ENCODE data around the gene MYL6. TPM values are rescaled to one million over a fixed set of nuclear protein-coding genes. Genes with fewer than 3 reads are reported as not detected.
A peak's percentile ranks its signal among the peaks of the same experiment; 100 is the strongest.
"Not testable (repeated sequence)": the region's sequence is repeated elsewhere in the genome, so short reads cannot be mapped to it uniquely, and the experiment has no call there.

The MYL6 gene
- 2,133 TPM for total RNA-seq
- 7,162 TPM for polyA plus RNA-seq

DNA sequence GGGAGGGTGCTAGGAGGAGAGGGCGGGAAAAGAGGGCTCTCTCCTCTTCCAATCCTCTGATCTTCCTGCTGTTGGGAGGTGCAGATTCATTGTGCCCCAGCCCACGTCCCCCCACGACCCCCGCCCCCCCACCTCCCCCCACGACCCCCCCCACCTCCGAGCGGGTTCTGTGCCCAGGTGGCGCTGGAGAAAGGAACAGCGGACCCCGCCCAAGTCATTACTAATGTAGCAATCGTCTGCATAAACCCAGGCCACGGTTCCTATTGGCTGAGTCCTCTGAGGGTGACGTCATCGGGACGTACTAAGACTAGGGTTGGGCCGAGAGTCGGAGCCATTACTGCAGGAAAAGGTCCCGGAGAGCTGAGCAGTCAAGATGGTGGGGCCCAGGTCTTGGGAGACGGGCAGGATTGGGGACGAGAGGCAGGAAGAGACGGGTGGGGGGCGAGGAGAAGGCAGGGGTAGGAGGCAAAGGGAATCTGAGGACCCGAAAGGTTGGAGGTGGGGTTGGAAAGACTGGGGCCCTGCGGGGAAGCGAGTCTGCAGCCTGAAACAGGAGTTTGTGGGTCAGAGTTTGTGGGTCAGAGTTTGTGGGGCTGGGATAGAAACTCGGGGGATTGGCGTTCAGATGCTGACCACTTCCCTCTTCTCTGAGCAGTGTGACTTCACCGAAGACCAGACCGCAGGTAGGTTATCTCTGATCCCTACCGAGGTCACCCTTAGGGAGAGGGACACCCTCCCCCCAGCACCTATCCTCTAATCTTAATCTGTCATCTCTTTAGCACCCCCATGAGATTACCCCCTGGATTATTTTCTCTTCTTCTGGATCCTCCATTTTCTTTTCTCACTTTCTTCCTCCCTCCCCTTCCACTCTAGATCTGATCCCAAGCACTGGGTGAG is at the start of gene MYL6:
Gene MYL6 (plus strand): TSS at position 331 of the 897 bp plus-strand sequence. CDS start 43 bp downstream, at position 374.
- Histone ChIP-seq H3K27ac (ENCODE audit: low read depth) (peak within 1 kb of the TSS; percentile 100), H3K4me1 (ENCODE audit: insufficient read depth) (no peaks in the 10 kb centered on the region), H3K36me3 (ENCODE audit: insufficient read depth) (peaks cover 3% of the 10 kb centered on the region), H3K4me3 (ENCODE audit: low read depth, low read length) (peak within 1 kb of the TSS; percentile 68)
- peak; percentile 98 for DNase-seq (ENCODE audit: extremely low spot score)
- under 1% methylated on average over 30 of the region's 30 CpGs for WGBS

DNA sequence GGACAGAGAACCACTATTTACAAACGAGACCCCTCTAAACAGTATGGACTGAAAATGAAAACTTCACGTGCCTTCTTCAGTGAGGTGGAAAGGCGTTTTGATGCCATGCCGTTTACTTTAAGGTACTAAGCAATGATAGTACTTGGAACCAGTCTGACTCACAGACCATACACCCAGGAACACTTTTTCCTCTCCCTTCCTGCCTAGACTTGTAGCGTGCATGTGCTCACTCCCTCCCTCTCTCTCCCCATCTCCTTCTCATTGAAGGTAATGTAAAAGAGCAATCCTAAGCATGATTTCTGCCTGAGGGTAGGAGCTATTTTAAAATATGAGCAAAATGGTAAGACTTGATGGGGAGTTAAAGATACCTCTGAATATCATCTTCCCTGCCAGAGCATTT is 47.6 kb upstream of the MYL6 start:
- Histone ChIP-seq H3K4me1 (ENCODE audit: insufficient read depth) (no peaks in the 10 kb centered on the region), H3K27ac (ENCODE audit: low read depth) (no peak overlapping the region), H3K4me3 (ENCODE audit: low read depth, low read length) (no peak overlapping the region), H3K36me3 (ENCODE audit: insufficient read depth) (peaks cover 16% of the 10 kb centered on the region)
- DNase-seq (ENCODE audit: extremely low spot score) = no peak
- 89% methylated on average over 5 of the region's 5 CpGs for WGBS

DNA sequence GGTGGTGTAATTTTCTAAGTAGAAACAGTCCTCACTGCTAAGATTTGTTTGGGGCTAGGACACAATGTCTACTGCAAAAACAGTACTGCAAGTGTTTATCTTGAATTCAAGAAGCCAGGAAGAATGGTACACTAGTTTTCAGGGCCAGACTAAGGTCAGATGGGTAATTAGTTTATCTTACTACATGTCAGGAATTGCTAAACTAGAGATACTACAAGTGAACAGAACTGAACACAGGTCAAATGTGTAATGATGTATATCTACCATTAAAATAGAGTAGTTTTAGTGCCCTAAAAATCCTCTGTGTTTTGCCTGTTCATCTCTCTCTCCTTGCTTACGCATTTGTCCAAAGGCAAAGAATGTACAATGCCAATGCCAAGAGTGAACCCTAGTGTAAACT is 44.1 kb upstream of the MYL6 start:
- peaks cover 13% of the 10 kb centered on the region for H3K36me3 ChIP-seq (ENCODE audit: insufficient read depth)
- H3K27ac ChIP-seq (ENCODE audit: low read depth) = no peak overlapping the region
- 90% methylated on average over 1 of the region's 1 CpG for WGBS
- no peak overlapping the region for H3K4me3 ChIP-seq (ENCODE audit: low read depth, low read length)
- H3K4me1 ChIP-seq (ENCODE audit: insufficient read depth) = no peaks in the 10 kb centered on the region
- DNase-seq (ENCODE audit: extremely low spot score) = no peak

DNA sequence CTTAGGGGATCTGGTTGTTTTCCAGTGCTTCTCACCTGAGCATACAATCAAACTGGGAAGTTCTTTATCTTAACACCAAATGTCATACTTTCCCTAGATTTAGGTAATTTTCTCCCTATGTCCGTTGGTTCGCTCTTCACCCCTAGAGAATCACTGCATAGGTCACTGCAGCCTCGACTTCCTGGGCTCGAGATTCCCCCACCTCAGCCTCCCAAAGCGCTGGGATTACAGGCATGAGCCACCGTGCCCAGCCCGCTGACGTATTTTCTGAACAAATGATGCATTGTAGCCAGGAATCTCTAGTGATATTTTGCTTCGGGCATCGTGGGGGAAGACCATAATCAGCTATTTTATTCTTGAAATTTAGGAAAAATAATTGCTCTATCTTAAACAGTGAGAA is 42.8 kb upstream of the MYL6 start:
- Histone ChIP-seq H3K4me1 (ENCODE audit: insufficient read depth) (no peaks in the 10 kb centered on the region), H3K4me3 (ENCODE audit: low read depth, low read length) (peak overlapping the region; percentile 44), H3K27ac (ENCODE audit: low read depth) (no peak overlapping the region), H3K36me3 (ENCODE audit: insufficient read depth) (peaks cover 8% of the 10 kb centered on the region)
- 33% methylated on average over 10 of the region's 10 CpGs for WGBS
- no peak for DNase-seq (ENCODE audit: extremely low spot score)

DNA sequence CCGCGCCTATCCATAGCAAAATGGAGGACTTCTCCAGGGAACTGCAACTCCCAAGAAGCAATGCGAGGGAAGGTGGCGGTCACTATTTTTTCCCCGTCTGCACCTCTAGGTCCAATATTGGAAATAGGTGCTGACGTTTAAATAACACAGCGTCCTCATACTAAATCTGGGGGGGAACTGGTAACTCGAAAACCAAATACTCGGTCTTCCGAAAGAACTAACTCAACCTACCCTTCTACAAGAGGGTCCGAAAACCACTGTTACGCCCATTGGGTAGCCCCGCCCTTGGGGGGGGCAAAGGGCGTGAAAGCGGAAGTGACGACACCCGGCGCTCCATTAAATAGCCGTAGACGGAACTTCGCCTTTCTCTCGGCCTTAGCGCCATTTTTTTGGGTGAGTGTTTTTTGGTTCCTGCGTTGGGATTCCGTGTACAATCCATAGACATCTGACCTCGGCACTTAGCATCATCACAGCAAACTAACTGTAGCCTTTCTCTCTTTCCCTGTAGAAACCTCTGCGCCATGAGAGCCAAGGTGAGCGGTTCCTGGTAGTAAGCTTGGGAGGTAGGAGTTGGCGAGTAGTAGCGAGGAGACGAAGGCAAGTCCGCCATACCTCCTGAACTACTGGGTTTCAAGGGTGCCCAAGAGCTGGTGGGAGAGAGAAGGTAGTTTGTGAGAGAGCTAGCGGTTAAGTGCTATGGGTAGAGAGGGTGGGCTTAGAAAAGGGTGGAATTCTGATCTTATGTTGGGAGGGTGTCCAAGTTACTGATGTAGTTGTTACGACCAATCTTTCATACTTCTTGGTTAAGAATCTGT is 41.7 kb upstream of the MYL6 start, which contains the start of gene RPL41:
Gene RPL41 (plus strand): TSS at position 367 of the 815 bp plus-strand sequence.
- DNase-seq (ENCODE audit: extremely low spot score) = peak; percentile 96
- WGBS = under 1% methylated on average over 34 of the region's 34 CpGs
- no peaks in the 10 kb centered on the region for H3K4me1 ChIP-seq (ENCODE audit: insufficient read depth)

DNA sequence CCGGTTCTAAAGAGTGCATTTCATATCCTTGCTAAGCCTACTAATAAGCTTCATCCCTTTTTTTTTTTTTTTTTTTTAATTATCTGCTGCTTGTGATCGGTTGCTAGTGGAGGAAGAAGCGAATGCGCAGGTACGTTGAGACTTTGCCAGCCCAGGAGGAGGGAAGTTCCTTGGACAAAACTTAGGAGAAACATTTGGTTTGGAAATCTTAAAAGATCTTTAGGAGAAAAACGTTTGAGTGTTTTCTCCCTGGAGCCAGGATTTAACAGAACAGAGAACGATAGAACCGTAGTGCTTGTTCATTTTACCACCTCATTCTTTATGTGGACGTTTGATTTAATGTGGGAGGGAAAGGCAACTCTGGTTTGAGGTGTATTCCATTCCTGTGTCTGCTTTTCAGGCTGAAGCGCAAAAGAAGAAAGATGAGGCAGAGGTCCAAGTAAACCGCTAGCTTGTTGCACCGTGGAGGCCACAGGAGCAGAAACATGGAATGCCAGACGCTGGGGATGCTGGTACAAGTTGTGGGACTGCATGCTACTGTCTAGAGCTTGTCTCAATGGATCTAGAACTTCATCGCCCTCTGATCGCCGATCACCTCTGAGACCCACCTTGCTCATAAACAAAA is 41.0 kb upstream of the MYL6 start:
- H3K36me3 ChIP-seq (ENCODE audit: insufficient read depth); DNase-seq (ENCODE audit: extremely low spot score); H3K4me1 ChIP-seq (ENCODE audit: insufficient read depth): not testable (repeated sequence)
- peak overlapping the region; percentile 98 for H3K27ac ChIP-seq (ENCODE audit: low read depth)
- under 1% methylated on average over 12 of the region's 16 CpGs for WGBS
- peak overlapping the region; percentile 44 for H3K4me3 ChIP-seq (ENCODE audit: low read depth, low read length)

More for the DNA sequence above, 41.7 kb upstream of the MYL6 start, which contains the start of gene RPL41:
- peak within 1 kb of the TSS; percentile 44 for H3K4me3 ChIP-seq (ENCODE audit: low read depth, low read length)
- peak within 1 kb of the TSS; percentile 98 for H3K27ac ChIP-seq (ENCODE audit: low read depth)
- H3K36me3 ChIP-seq (ENCODE audit: insufficient read depth) = peaks cover 4% of the 10 kb centered on the region

DNA sequence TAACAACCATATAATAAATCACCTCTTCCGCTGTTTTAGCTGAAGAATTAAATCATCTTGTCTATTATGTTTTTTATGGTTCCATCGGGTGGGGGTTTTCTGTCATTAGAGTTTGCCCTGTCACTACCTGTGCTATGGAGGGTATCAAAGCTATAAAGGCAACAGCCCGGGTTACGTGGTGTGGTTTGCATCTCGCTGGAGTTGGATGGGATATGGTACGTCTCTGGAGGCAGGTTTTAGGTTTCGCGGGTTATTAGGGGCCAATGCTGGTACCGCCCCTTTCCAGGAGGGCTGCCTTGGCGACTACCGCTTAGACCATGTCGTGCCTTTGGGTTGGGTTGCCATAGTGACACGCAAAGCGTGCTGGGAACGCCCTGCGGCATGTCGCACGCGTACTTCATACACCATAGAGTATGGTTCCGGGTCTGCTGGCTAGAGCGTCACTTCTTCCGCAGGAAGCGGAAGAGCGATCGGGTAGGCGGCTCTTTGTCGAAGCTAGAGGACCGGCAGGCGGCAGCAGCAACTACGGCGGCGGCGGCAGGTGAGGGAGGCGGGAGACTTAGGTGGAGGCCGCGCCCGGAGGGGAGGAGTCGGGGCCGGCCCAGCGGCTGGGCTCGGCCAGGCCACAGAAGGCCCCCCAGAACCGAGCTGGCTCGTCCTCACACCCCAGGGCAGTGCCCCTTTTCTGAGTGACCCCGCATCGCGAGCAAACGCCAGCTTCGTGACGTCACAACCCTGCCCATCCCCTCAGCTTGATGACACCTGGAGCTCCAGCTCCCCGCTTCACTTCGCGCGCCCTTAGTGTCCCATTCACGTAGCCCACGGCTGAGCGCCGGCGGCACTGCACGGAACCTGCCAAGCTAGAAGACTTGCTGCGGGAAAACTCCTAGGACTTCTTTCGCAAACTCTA is 40.1 kb upstream of the MYL6 start, which contains the start of gene ZC3H10:
Gene ZC3H10 (plus strand): TSS at position 489 of the 910 bp plus-strand sequence. CDS start 2,297 bp downstream, outside the sequence.
- peak within 1 kb of the TSS; percentile 44 for H3K4me3 ChIP-seq (ENCODE audit: low read depth, low read length)
- DNase-seq (ENCODE audit: extremely low spot score) = peak; percentile 96
- no peaks in the 10 kb centered on the region for H3K4me1 ChIP-seq (ENCODE audit: insufficient read depth)
- under 1% methylated on average over 61 of the region's 61 CpGs for WGBS
- peaks cover 3% of the 10 kb centered on the region for H3K36me3 ChIP-seq (ENCODE audit: insufficient read depth)
- H3K27ac ChIP-seq (ENCODE audit: low read depth) = peak within 1 kb of the TSS; percentile 98

DNA sequence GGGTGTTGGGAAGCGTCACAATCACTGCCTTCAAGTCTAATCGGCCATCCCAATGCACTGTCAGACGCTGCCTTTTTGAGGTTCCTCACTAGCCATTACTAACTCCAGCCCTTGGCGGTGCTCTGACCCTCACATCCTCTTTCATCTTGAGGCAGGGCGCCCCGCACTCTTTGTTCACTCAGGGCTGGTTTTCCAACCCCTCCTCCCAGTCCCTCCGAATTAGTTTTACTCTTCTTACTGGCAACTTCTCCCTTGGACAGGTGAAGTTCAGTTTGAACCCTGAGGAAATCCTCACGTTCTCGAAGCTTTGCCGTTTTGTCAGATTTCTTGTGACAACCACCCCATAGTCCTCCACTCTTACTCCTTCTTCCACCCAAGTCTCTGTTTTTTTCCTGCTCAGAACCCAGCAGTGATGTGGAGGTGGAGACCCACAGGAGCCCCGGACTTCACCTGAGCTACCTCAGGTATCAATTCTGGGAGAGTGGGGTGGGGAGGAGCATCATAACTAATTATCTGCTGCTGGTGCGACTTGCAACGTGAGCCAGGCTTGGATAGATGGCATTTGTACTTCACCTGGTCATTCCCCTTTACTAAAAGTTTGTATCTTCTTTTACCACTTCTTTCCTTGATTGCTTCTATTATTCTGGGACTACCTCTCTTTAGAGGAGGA is 39.3 kb upstream of the MYL6 start:
- H3K4me3 ChIP-seq (ENCODE audit: low read depth, low read length) = peak overlapping the region; percentile 42
- H3K4me1 ChIP-seq (ENCODE audit: insufficient read depth) = no peaks in the 10 kb centered on the region
- peak overlapping the region; percentile 66 for H3K27ac ChIP-seq (ENCODE audit: low read depth)
- 9% methylated on average over 13 of the region's 13 CpGs for WGBS
- DNase-seq (ENCODE audit: extremely low spot score) = no peak
- no peaks in the 10 kb centered on the region for H3K36me3 ChIP-seq (ENCODE audit: insufficient read depth)

DNA sequence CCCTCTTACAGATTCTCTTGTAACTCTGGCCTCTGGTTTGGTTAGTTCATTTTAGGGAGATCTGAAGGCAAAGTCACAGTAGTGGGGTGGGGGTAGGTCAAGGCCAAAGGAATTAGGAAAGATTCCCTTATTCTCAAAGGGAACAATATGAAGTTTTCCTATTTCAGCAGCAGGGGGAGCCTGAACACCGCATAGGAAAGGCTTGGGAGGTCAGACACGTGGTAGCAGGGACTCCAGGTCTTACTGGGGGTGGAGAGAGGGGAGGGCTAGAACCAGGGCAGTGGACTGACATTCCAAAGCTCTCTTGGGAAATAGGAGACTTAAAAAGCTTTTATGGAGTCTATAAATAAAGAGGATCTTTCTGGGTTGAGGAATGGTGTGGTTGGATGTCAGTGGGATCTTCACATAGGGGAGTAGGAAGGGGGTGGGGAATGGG is 38.8 kb upstream of the MYL6 start:
- peak; percentile 82 for DNase-seq (ENCODE audit: extremely low spot score)
- Histone ChIP-seq H3K36me3 (ENCODE audit: insufficient read depth) (no peaks in the 10 kb centered on the region), H3K4me3 (ENCODE audit: low read depth, low read length) (no peak overlapping the region), H3K27ac (ENCODE audit: low read depth) (no peak overlapping the region), H3K4me1 (ENCODE audit: insufficient read depth) (no peaks in the 10 kb centered on the region)
- under 1% methylated on average over 2 of the region's 2 CpGs for WGBS

DNA sequence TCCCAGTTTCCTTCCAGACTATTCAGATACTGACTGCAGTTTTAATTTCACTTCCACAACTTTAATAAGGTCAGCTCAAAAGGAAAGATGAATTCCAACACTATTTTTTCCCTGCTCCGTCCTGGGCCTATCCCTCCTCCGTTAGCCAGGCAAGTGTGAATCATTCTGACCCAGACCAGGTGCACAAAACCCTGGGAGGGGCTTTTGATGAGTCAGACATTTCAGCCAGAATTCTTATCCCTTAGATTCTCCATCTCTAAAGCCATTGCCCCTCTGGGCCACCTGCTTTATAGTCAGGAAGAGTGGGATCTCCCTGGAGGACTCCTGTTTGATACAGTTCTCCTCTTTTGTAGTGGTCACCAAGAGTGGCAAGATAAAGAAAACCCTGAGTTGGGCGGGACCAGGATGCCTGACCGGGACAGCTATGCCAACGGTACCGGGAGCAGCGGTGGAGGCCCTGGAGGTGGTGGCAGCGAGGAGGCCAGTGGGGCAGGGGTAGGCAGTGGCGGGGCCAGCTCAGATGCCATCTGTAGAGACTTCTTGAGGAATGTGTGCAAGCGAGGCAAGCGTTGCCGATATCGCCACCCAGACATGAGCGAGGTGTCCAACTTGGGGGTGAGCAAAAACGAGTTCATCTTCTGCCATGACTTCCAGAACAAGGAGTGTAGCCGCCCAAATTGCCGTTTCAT is 37.9 kb upstream of the MYL6 start:
- H3K4me1 ChIP-seq (ENCODE audit: insufficient read depth) = no peaks in the 10 kb centered on the region

DNA sequence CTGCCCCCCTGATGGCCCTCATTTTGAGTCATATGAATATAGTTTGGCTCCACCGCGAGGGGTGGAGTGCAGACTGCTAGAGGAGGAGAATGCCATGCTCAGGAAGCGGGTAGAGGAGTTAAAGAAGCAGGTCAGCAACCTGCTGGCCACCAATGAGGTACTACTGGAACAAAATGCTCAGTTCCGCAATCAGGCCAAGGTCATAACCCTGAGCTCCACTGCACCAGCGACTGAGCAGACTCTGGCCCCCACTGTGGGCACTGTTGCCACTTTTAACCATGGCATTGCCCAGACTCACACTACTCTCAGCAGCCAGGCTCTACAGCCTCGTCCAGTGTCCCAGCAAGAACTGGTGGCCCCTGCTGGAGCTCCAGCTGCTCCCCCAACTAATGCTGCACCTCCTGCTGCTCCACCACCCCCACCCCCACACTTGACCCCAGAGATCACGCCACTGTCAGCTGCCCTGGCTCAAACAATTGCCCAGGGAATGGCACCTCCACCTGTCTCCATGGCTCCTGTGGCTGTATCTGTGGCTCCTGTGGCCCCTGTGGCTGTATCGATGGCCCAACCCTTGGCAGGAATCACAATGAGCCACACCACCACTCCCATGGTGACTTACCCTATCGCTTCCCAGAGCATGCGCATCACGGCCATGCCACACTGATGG is 36.8 kb upstream of the MYL6 start:
- DNase-seq (ENCODE audit: extremely low spot score) = no peak
- Histone ChIP-seq H3K4me1 (ENCODE audit: insufficient read depth) (no peaks in the 10 kb centered on the region), H3K36me3 (ENCODE audit: insufficient read depth) (no peaks in the 10 kb centered on the region), H3K4me3 (ENCODE audit: low read depth, low read length) (no peak overlapping the region), H3K27ac (ENCODE audit: low read depth) (no peak overlapping the region)
- 91% methylated on average over 11 of the region's 11 CpGs for WGBS

More for the DNA sequence above, 37.9 kb upstream of the MYL6 start:
- Histone ChIP-seq H3K27ac (ENCODE audit: low read depth) (no peak overlapping the region), H3K4me3 (ENCODE audit: low read depth, low read length) (no peak overlapping the region), H3K36me3 (ENCODE audit: insufficient read depth) (no peaks in the 10 kb centered on the region)
- no peak for DNase-seq (ENCODE audit: extremely low spot score)
- WGBS = 87% methylated on average over 17 of the region's 17 CpGs
